ENCODE measurements around the gene TMPRSS3.

- TF ChIP-seq POLR2A (IDR thresholded peaks at IDR 0.05) (no peak), POLR2AphosphoS5 (IDR thresholded peaks at IDR 0.05) (no peak), CTCF (IDR thresholded peaks at IDR 0.05) (no peak), EP300 (IDR thresholded peaks at IDR 0.05) (no peak)
Observed at GRCh38 chr21:42395302-42395701, 550 bp downstream of the TMPRSS3 start.
